C4-2B (cell line): ENCODE data around the gene ORC2.
"Not testable (repeated sequence)": the region's sequence is repeated elsewhere in the genome, so short reads cannot be mapped to it uniquely, and the experiment has no call there.

ENCODE experiments used
- CTCF ChIP-seq: fragments of 450-650 bp; conservative IDR thresholded peaks from 2 replicates; pipeline ENCODE4 v1.5.1; 2017; ENCODE audit warnings: mild to moderate bottlenecking
- ZFX ChIP-seq: fragments of 450-650 bp; IDR thresholded peaks from 2 replicates; pipeline ENCODE4 v1.6.1; 2017

- TF ChIP-seq CTCF, ZFX: not testable (repeated sequence)
These were observed 6.6 kb upstream of the ORC2 start for GRCh38 chr2:200970057-200970456.
